ENCODE data around the gene CNGA4.

DNA sequence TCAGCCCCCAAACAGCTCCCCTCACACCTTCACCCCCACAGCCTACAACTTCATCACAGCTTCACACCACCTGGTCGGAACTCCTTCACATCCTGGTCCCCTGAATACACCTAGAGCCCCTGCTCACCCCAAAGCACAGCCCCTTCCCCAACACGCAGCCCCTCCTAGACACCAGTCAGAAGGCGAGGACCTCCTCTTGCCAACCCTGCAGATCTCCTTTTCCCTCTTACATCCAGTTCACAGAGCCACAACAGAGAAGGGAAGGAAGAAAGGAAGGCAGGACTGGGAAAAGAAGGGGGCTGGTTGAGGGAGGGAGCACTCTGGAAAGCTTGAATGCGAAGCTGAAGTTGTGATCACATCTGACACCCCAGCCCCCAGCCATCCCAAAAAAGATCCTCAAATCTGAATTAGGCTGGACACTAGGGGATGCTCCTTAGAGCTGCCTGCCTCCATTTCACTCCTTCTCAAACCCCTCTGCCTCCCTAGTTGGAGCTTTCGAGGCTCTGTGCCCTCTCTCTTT lies 21.4 kb downstream of the CNGA4 start:
- TF ChIP-seq, protein P1, sequence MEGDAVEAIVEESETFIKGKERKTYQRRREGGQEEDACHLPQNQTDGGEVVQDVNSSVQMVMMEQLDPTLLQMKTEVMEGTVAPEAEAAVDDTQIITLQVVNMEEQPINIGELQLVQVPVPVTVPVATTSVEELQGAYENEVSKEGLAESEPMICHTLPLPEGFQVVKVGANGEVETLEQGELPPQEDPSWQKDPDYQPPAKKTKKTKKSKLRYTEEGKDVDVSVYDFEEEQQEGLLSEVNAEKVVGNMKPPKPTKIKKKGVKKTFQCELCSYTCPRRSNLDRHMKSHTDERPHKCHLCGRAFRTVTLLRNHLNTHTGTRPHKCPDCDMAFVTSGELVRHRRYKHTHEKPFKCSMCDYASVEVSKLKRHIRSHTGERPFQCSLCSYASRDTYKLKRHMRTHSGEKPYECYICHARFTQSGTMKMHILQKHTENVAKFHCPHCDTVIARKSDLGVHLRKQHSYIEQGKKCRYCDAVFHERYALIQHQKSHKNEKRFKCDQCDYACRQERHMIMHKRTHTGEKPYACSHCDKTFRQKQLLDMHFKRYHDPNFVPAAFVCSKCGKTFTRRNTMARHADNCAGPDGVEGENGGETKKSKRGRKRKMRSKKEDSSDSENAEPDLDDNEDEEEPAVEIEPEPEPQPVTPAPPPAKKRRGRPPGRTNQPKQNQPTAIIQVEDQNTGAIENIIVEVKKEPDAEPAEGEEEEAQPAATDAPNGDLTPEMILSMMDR (conservative IDR thresholded peaks at IDR 0.05 in 1 of 2, IDR thresholded peaks at IDR 0.05 in 1 of 2; ENCODE audit: extremely low read depth in 1 of 2, insufficient read depth in 1 of 2, low read depth in 1 of 2, low read length in 2 of 2): no peak
- TF ChIP-seq EZH2 (IDR thresholded peaks at IDR 0.05; ENCODE audit: borderline replicate concordance, low read length): peak; percentile 74

Data from mammary epithelial cell (primary cell).